C4-2B (cell line): ENCODE results near the gene KHDC3L.
"Not testable (repeated sequence)": the region's sequence is repeated elsewhere in the genome, so short reads cannot be mapped to it uniquely, and the experiment has no call there.

Experiments used
- H3K27ac ChIP-seq: fragments of 450-650 bp; 2 replicates; pipeline ENCODE4 v1.5.1; 2017
- CTCF ChIP-seq: fragments of 450-650 bp; conservative IDR thresholded peaks from 2 replicates; pipeline ENCODE4 v1.5.1; 2017; ENCODE audit warnings: mild to moderate bottlenecking
- ZFX ChIP-seq: fragments of 450-650 bp; IDR thresholded peaks from 2 replicates; pipeline ENCODE4 v1.6.1; 2017

The KHDC3L gene

DNA sequence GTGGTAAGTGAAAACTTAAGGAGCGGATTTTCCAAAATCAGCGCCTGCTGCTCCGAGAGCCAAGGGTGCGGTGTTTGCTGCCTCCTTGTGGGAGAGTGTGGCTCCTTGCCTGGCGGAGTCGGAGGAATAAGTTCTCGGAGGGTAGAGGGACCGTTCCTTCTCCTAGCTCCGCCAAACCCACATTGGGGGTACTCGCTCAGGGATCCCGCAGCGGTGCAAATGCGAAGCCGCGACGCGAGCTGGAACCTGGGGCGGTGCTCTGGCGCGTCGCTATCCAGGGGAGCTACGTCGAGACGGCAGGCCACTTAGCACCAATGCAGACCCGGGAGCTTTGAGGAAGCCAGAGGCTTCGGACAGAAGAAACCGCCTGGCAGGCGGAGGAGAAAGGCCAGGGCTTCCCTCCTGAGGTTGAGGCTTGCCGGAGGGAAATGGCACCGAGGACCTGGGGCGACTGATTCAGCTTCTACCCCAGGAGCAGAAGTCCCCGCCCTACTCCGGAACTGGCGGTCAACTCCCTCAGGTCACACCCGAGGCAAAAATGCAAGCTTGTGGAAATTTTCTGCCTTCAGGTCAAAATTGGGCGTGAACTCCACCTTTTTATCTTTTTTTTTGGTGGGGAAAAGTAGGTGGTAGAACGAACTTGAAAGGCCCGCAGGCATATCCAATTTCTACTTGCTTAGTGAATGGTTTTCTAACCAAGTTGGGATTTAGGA lies 26.5 kb downstream of the KHDC3L start:
- no peak overlapping the region for H3K27ac ChIP-seq
- TF ChIP-seq ZFX: no peak
- peak; percentile 76 for TF ChIP-seq CTCF

DNA sequence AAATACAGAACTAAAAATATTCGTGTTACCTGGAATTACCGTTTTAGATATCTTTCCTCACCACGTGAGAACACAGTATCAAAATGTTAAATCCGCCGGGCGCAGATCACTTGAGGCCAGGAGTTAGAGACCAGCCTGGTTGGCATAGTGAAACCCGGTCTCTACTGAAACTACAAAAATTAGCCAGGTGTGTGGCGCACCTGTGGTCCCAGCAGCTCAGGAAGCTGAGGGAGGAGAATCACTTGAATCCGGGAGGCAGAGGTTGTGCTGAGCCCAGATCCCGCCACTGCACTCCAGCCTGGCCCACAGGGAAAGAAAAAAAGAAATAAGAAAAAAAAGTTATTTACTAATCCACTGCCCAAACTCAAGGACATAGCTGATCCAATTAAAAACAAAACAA lies 27.4 kb downstream of the KHDC3L start:
- TF ChIP-seq ZFX (no peak), CTCF (no peak)
- no peak overlapping the region for H3K27ac ChIP-seq

- no peak for TF ChIP-seq ZFX
- no peak for TF ChIP-seq CTCF
These were observed 29.2 kb downstream of the KHDC3L start for GRCh38 chr6:73391675-73392074.

DNA sequence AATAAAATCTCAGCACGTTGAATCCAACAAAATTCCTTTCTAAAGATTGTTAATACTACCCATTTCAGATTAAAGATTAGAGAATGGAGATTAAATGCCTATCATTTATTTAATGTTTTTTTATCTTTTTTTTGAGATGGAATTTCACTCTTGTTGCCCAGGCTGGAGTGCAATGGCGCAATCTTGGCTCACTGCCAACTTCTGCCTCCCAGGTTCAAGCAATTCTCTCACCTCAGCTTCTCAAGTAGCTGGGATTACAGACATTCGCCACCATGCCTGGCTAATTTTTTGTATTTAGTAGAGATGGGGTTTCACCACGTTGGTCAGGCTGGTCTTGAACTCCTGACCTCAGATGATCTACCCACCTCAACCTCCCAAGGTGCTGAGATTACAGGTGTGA lies 29.7 kb downstream of the KHDC3L start:
- not testable (repeated sequence) for H3K27ac ChIP-seq

More at GRCh38 chr6:73391675-73392074, 29.2 kb downstream of the KHDC3L start:
- no peak overlapping the region for H3K27ac ChIP-seq

DNA sequence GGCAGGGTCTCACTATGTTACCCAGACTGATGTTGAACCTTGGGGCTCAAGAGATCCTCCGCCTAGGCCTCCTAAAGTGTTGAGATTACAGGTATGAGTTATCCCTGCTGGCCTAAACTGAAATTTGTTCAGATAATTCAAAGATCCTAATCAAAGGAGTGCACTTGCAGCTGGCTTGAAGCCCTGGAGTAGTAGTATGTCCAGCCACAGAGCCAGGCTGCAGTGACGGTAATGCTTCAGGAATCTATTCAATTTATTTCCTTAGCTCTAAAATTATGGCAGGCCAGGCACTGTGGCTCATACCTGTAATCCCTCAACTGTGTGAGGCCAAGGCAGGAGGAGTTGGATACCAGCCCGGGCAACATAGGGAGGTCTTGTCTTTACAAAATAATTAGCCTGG lies 30.8 kb downstream of the KHDC3L start:
- TF ChIP-seq CTCF: no peak
- no peak for TF ChIP-seq ZFX
- H3K27ac ChIP-seq: no peak overlapping the region

GRCh38 chr6:73394577-73395354 lies 32.3 kb downstream of the KHDC3L start, which contains the start of gene DDX43:
Gene DDX43 (plus strand): TSS chr6:73394828. CDS start chr6:73394906, 78 bp downstream.
- TF ChIP-seq ZFX: no peak
- peak within 1 kb of the TSS; percentile 59 for H3K27ac ChIP-seq

DNA sequence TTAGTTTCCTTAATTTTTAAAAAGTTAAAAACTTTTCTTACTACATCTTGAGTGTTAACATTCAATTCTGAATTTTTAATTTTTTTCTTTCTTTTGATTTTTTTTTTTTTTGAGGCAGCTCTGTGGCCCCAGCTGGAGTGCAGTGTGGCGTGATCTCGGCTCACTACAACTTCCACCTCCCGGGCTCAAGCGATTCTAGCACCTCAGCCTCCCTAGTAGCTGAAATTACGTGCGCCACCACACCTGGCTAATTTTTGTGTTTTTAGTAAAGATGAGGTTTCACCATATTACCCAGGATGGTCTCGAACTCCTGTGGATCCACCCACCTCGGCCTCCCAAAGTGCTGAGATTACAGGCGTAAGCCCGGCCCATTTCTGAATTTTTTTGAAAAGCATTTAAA lies 33.4 kb downstream of the KHDC3L start:
- H3K27ac ChIP-seq: no peak overlapping the region
- TF ChIP-seq CTCF (no peak), ZFX (no peak)

DNA sequence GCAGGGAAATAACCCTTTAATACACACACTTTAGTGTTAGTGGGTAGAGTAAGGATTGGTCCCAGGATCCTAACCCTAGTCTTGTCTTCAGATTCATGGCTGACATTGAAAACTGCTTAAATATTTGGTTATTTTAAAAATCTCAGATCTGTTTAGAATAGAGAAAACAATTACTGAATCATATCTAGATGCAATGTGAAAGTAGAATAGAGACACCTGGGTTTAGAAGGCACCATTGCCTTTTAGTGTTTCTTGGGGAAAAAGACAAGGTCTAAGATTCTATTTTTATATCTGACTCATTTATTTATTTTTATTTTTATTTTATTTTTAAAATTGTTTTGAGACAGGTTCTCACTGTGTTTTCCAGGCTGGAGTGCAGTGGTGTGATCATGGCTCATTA lies 38.2 kb downstream of the KHDC3L start:
- H3K27ac ChIP-seq: no peak overlapping the region

More for the DNA sequence above, 38.2 kb downstream of the KHDC3L start:
- TF ChIP-seq ZFX (no peak), CTCF (no peak)
